HL-60 (cell line): ENCODE data around the gene PRSS48.

Experiments used
- CTCF ChIP-seq: IDR thresholded peaks from one replicate; pipeline ENCODE4 v1.5.1; 2011; ENCODE audit warnings: low read length, control low read depth, inconsistent platforms; ENCODE audit not compliant: insufficient read depth
- GABPA ChIP-seq: IDR thresholded peaks from 2 replicates; pipeline ENCODE4 v1.6.1; 2012; ENCODE audit warnings: low read depth
- REST ChIP-seq: IDR thresholded peaks from 2 replicates; pipeline ENCODE4 v1.6.1; 2012; ENCODE audit warnings: low read depth; ENCODE audit not compliant: insufficient replicate concordance

GRCh38 chr4:151314010-151314355 lies 37.0 kb downstream of the PRSS48 start:
- TF ChIP-seq CTCF = no peak
- no peak for TF ChIP-seq REST
- TF ChIP-seq GABPA = no peak
